Peyer's patch (tissue), 4 donors: ENCODE results near the gene ADGRE1. TPM values are rescaled to one million over a fixed set of nuclear protein-coding genes. Genes with fewer than 3 reads are reported as not detected.

Experiments used
- DNase-seq, 3 donors: peaks; one replicate each; pipeline ENCODE4 v3.0.0-alpha.2; 2017 to 2019
- H3K27ac ChIP-seq, 4 donors: fragments of 200-600 bp; sonication (generic); one replicate each; pipeline ENCODE4 v1.5.1; 2016 to 2019
- H3K27me3 ChIP-seq, 2 donors: fragments of 200-600 bp; sonication (generic); one replicate each; pipeline ENCODE4 v1.5.1; 2019
- H3K36me3 ChIP-seq, 3 donors: fragments of 200-600 bp; sonication (generic); one replicate each; pipeline ENCODE4 v1.5.1; 2016 to 2019
- H3K4me1 ChIP-seq, 4 donors: fragments of 200-600 bp; sonication (generic); one replicate each; pipeline ENCODE4 v1.5.1; 2016 to 2019
- H3K4me3 ChIP-seq, 4 donors: fragments of 200-600 bp; sonication (generic); 1 replicate in 3 of 4; 2 replicates in 1 of 4; pipeline ENCODE4 v1.5.1; 2016 to 2019; ENCODE audit warnings: mild to moderate bottlenecking in 1 of 4
- H3K9me3 ChIP-seq, 4 donors: fragments of 200-600 bp; sonication (generic); one replicate each; pipeline ENCODE4 v1.5.1; 2016 to 2019; ENCODE audit warnings: mild to moderate bottlenecking in 1 of 4
- POLR2A ChIP-seq, 2 donors: fragments of 450-650 bp; IDR thresholded peaks; one replicate each; pipeline ENCODE4 v1.5.1; 2017; ENCODE audit warnings: antibody characterized with exemption in 2 of 2, mild to moderate bottlenecking in 2 of 2, moderate library complexity in 2 of 2
- total RNA-seq, 4 donors: library from RNA; depleted of rRNA; stranded (reverse); fragments of >200 nt; gene quantifications; one replicate each; pipeline ENCODE4 v1.1.0, GENCODE V29; 2016
- TF ChIP-seq, protein P1 (sequence below), 6 experiments: fragments of 450-650 bp in 4 of 6; fragments of 200-600 bp in 2 of 6; sonication (generic) in 1 of 6; IDR thresholded peaks; one replicate each; pipeline ENCODE4 v1.5.1; 2017 to 2019; ENCODE audit warnings: antibody characterized with exemption in 6 of 6, mild to moderate bottlenecking in 3 of 6, moderate library complexity in 1 of 6

Gene ADGRE1
- total RNA-seq, 4 donors from 2014 or later: 1.7 TPM; not detected in 3

- no peaks in the 10 kb centered on the region for H3K27me3 ChIP-seq
- TF ChIP-seq, protein P1, sequence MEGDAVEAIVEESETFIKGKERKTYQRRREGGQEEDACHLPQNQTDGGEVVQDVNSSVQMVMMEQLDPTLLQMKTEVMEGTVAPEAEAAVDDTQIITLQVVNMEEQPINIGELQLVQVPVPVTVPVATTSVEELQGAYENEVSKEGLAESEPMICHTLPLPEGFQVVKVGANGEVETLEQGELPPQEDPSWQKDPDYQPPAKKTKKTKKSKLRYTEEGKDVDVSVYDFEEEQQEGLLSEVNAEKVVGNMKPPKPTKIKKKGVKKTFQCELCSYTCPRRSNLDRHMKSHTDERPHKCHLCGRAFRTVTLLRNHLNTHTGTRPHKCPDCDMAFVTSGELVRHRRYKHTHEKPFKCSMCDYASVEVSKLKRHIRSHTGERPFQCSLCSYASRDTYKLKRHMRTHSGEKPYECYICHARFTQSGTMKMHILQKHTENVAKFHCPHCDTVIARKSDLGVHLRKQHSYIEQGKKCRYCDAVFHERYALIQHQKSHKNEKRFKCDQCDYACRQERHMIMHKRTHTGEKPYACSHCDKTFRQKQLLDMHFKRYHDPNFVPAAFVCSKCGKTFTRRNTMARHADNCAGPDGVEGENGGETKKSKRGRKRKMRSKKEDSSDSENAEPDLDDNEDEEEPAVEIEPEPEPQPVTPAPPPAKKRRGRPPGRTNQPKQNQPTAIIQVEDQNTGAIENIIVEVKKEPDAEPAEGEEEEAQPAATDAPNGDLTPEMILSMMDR (IDR thresholded peaks at IDR 0.05): no peak
- TF ChIP-seq POLR2A (IDR thresholded peaks at IDR 0.05): no peak
- H3K36me3 ChIP-seq: no peaks in the 10 kb centered on the region
- H3K4me3 ChIP-seq: no peak overlapping the region
- no peaks in the 10 kb centered on the region for H3K4me1 ChIP-seq
- H3K9me3 ChIP-seq: no peaks in the 10 kb centered on the region
- H3K27ac ChIP-seq: peak overlapping the region in 3 of 4 donors; percentile 7 to 62 (median 46)
- no peak for DNase-seq
Measured at GRCh38 chr19:6891761-6892385, 4.5 kb downstream of the ADGRE1 start.

GRCh38 chr19:6894313-6894712 is 6.9 kb downstream of the ADGRE1 start:
- Histone ChIP-seq H3K27me3 (no peaks in the 10 kb centered on the region), H3K9me3 (peaks cover 0 to 4% (median 0%) of the 10 kb centered on the region in 4 donors), H3K4me3 (no peak overlapping the region), H3K4me1 (no peaks in the 10 kb centered on the region), H3K27ac (no peak overlapping the region), H3K36me3 (no peaks in the 10 kb centered on the region)
- DNase-seq: no peak
- TF ChIP-seq, protein P1 (IDR thresholded peaks at IDR 0.05): no peak
- no peak for TF ChIP-seq POLR2A (IDR thresholded peaks at IDR 0.05)

GRCh38 chr19:6903446-6903845 is 16.1 kb downstream of the ADGRE1 start:
- no peak for DNase-seq
- H3K4me1 ChIP-seq: no peaks in the 10 kb centered on the region
- no peak for TF ChIP-seq POLR2A (IDR thresholded peaks at IDR 0.05)
- no peak overlapping the region for H3K27ac ChIP-seq
- H3K4me3 ChIP-seq: no peak overlapping the region
- H3K36me3 ChIP-seq: no peaks in the 10 kb centered on the region
- peaks cover 0 to 20% (median 5%) of the 10 kb centered on the region in 4 donors for H3K9me3 ChIP-seq
- H3K27me3 ChIP-seq: no peaks in the 10 kb centered on the region

- no peaks in the 10 kb centered on the region for H3K4me1 ChIP-seq
- H3K27me3 ChIP-seq: no peaks in the 10 kb centered on the region
- no peak overlapping the region for H3K4me3 ChIP-seq
- no peak overlapping the region for H3K27ac ChIP-seq
- TF ChIP-seq POLR2A (IDR thresholded peaks at IDR 0.05): no peak
- TF ChIP-seq, protein P1 (IDR thresholded peaks at IDR 0.05): no peak
- peaks cover 0 to 16% (median 5%) of the 10 kb centered on the region in 4 donors for H3K9me3 ChIP-seq
- H3K36me3 ChIP-seq: no peaks in the 10 kb centered on the region
- DNase-seq: no peak
Measured at GRCh38 chr19:6906559-6907060, 19.2 kb downstream of the ADGRE1 start.

DNA sequence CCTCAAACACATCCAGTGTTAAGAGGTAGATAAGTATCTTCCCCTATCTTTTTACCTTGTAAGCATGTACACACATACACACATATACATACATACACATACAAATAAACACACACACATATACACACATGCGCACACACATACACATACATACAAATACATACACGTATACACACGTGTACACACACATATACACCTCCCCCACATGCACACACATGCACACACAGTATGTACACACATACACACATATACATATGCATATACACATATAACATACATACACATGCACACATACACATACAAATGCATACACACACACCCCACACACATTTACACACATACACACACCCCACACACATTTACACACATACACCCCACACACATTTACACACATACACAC is 24.1 kb downstream of the ADGRE1 start:
- TF ChIP-seq POLR2A (IDR thresholded peaks at IDR 0.05): no peak
- TF ChIP-seq, protein P1 (IDR thresholded peaks at IDR 0.05): no peak
- no peak for DNase-seq
- H3K9me3 ChIP-seq: peaks cover 0 to 19% (median 4%) of the 10 kb centered on the region in 4 donors
- H3K27ac ChIP-seq: no peak overlapping the region
- no peaks in the 10 kb centered on the region for H3K36me3 ChIP-seq
- H3K27me3 ChIP-seq: no peaks in the 10 kb centered on the region
- H3K4me1 ChIP-seq: no peaks in the 10 kb centered on the region
- no peak overlapping the region for H3K4me3 ChIP-seq

DNA sequence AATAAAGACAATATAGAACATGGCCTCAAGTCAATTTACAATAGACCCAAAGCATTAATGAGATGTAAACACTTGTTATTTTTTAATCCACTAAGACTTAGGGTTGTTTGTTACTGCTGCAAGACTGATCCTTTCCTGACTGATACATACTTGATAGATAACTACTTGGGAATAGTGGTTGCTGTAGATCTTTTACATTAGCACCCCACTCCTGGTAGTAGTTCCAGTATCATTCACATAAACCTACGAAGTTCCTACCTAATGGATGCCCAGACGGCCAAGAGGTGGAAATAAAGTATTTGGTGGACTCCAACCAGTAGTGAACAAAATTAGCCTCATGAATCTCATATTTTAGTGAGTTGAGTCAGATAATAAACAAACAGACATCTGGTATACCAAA is 26.9 kb downstream of the ADGRE1 start:
- Histone ChIP-seq H3K9me3 (peaks cover 0 to 9% (median 0%) of the 10 kb centered on the region in 4 donors), H3K4me1 (no peaks in the 10 kb centered on the region), H3K4me3 (no peak overlapping the region), H3K36me3 (no peaks in the 10 kb centered on the region), H3K27me3 (no peaks in the 10 kb centered on the region), H3K27ac (no peak overlapping the region)
- DNase-seq: no peak
- TF ChIP-seq, protein P1 (IDR thresholded peaks at IDR 0.05): no peak
